ENCODE results near the gene FCHSD2. TPM values are rescaled to one million over a fixed set of nuclear protein-coding genes. Genes with fewer than 3 reads are reported as not detected.

The FCHSD2 gene
- total and polyA plus RNA-seq, 2 of the 8 experiments (the other 6 are each of a cell fraction or from before 2014, with no cell fraction given): 4.1 to 7.8 TPM

GRCh38 chr11:73173755-73174494 is 31.8 kb upstream of the FCHSD2 start:
- no peak overlapping the region for H2BK12ac ChIP-seq (ENCODE audit: low read depth, low read length)
- peaks cover 0 to 5% (median 2%) of the 10 kb centered on the region in 4 experiments; a peak in 2 of 7 replicates for H3K4me1 ChIP-seq (replicated peaks in 1 of 4; ENCODE audit: control insufficient read depth in 3 of 4, insufficient read depth in 4 of 4, low read length in 3 of 4)
- H4K5ac ChIP-seq (ENCODE audit: insufficient read length, low read depth, low read length): no peak overlapping the region
- no peaks in the 10 kb centered on the region for H3K36me3 ChIP-seq (ENCODE audit: control insufficient read depth in 2 of 4, insufficient read depth in 4 of 4, low read length in 3 of 4)
- H2AFZ ChIP-seq (ENCODE audit: low read length): no peak overlapping the region
- H3K23ac ChIP-seq (ENCODE audit: insufficient read length): no peak overlapping the region
- H2BK120ac ChIP-seq (replicated peaks; ENCODE audit: low read depth, low read length): no peak overlapping the region
- H3K27me3 ChIP-seq (replicated peaks in 1 of 4; ENCODE audit: control insufficient read depth in 3 of 4, extremely low read depth in 1 of 4, insufficient read depth in 3 of 4, low read length in 3 of 4): no peaks in the 10 kb centered on the region
- H3K4ac ChIP-seq (replicated peaks; ENCODE audit: insufficient read length, low read depth, low read length): no peak overlapping the region
- H3K9ac ChIP-seq (replicated peaks in 1 of 4; ENCODE audit: extremely low read depth in 1 of 4, low read depth in 3 of 4, low read length in 3 of 4): no peak overlapping the region
- no peak overlapping the region for H2BK5ac ChIP-seq (ENCODE audit: low read depth, low read length)
- no peaks in the 10 kb centered on the region for H3K79me1 ChIP-seq (ENCODE audit: low read depth, low read length)
- no peaks in the 10 kb centered on the region for H3K9me3 ChIP-seq (ENCODE audit: insufficient read depth in 2 of 2, low read depth in 1 of 2, low read length in 1 of 2)
- H4K8ac ChIP-seq (ENCODE audit: extremely low read depth, insufficient read depth, low read length): no peak overlapping the region
- no peak overlapping the region for H3K18ac ChIP-seq (ENCODE audit: extremely low read depth, low read length)
- H3K14ac ChIP-seq (ENCODE audit: insufficient read length): no peak overlapping the region
- H3K4me3 ChIP-seq (ENCODE audit: extremely low read depth in 1 of 4, insufficient read depth in 2 of 4, low read depth in 3 of 4, low read length in 4 of 4): no peak overlapping the region
- CTCF ChIA-PET (ENCODE audit: partially characterized antibody): interaction anchor here (0.5 to 9.4 kb wide), 6 partner anchors 10 to 449 kb away, joined by 3 to 258 read pairs (median 6); no protein-coding TSS in a partner anchor
- no peak overlapping the region for H3K4me2 ChIP-seq (ENCODE audit: insufficient read depth in 1 of 2, low read depth in 2 of 2, low read length in 2 of 2)
- DNase-seq (ENCODE audit: low read depth in 1 of 2, low spot score in 2 of 2) (no peak), FAIRE-seq (no peak)
- no peaks in the 10 kb centered on the region for H3K79me2 ChIP-seq (ENCODE audit: control insufficient read depth in 1 of 2, insufficient read depth in 2 of 2, low read length in 2 of 2)
- H2AK5ac ChIP-seq (ENCODE audit: low read depth, low read length): no peak overlapping the region
- H2BK15ac ChIP-seq (ENCODE audit: low read length): no peak overlapping the region
- no peaks in the 10 kb centered on the region for H4K20me1 ChIP-seq (replicated peaks in 1 of 2; ENCODE audit: control insufficient read depth in 1 of 2, insufficient read depth in 2 of 2, low read length in 2 of 2)
- no peak overlapping the region for H3K56ac ChIP-seq (replicated peaks; ENCODE audit: insufficient read length, low read depth, low read length)
- WGBS, 2 experiments (ENCODE audit: extremely low coverage in 1 of 2, insufficient coverage in 1 of 2, insufficient read length in 1 of 2, insufficient replicate concordance in 2 of 2, low coverage in 1 of 2, low lambda C conversion rate in 2 of 2, missing lambda C conversion rate in 1 of 2): 84% methylated on average over 11 of the region's 11 CpGs; no CpG with 5 or more reads in 1 of the 2 experiments
- no peak overlapping the region; the same call in 1 of the 2 replicates for H2BK20ac ChIP-seq (ENCODE audit: low read length)
- H3K23me2 ChIP-seq (ENCODE audit: low read depth, low read length): no peaks in the 10 kb centered on the region
- no peak overlapping the region for H4K91ac ChIP-seq (replicated peaks; ENCODE audit: insufficient read length, low read length)
- H3K27ac ChIP-seq (ENCODE audit: low read depth, low read length): no peak overlapping the region
- POLR2A ChIA-PET (ENCODE audit: partially characterized antibody): no interaction called here
- TF ChIP-seq SAP30 (IDR thresholded peaks at IDR 0.05; ENCODE audit: insufficient read depth, insufficient replicate concordance, low read length) (no peak), KDM5A (IDR thresholded peaks at IDR 0.05; ENCODE audit: low read length) (no peak), CEBPB (IDR thresholded peaks at IDR 0.05; ENCODE audit: low read depth, low read length) (no peak), SRF (IDR thresholded peaks at IDR 0.05; ENCODE audit: low read depth, low read length) (no peak), RAD21 (IDR thresholded peaks at IDR 0.05 in 1 of 2, conservative IDR thresholded peaks at IDR 0.05 in 1 of 2; ENCODE audit: low read depth in 2 of 2, low read length in 2 of 2) (no peak), HDAC6 (IDR thresholded peaks at IDR 0.05; ENCODE audit: low read depth, low read length) (no peak), NRF1 (IDR thresholded peaks at IDR 0.05; ENCODE audit: low read depth, low read length) (no peak), GABPA (IDR thresholded peaks at IDR 0.05; ENCODE audit: borderline replicate concordance, insufficient read depth, low read length) (no peak), RBBP5 (IDR thresholded peaks at IDR 0.05; ENCODE audit: borderline replicate concordance, low read depth, low read length) (no peak)
- TF ChIP-seq, protein P1, sequence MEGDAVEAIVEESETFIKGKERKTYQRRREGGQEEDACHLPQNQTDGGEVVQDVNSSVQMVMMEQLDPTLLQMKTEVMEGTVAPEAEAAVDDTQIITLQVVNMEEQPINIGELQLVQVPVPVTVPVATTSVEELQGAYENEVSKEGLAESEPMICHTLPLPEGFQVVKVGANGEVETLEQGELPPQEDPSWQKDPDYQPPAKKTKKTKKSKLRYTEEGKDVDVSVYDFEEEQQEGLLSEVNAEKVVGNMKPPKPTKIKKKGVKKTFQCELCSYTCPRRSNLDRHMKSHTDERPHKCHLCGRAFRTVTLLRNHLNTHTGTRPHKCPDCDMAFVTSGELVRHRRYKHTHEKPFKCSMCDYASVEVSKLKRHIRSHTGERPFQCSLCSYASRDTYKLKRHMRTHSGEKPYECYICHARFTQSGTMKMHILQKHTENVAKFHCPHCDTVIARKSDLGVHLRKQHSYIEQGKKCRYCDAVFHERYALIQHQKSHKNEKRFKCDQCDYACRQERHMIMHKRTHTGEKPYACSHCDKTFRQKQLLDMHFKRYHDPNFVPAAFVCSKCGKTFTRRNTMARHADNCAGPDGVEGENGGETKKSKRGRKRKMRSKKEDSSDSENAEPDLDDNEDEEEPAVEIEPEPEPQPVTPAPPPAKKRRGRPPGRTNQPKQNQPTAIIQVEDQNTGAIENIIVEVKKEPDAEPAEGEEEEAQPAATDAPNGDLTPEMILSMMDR (IDR thresholded peaks at IDR 0.05; ENCODE audit: control extremely low read depth in 1 of 3, insufficient read depth in 1 of 3, low read depth in 1 of 3, low read length in 3 of 3): no peak
